H9 (cell line): ENCODE measurements around the gene VDR. TPM values are rescaled to one million over a fixed set of nuclear protein-coding genes. Genes with fewer than 3 reads are reported as not detected.

Source experiments
- DNase-seq: peaks from one replicate; pipeline ENCODE4 v3.0.0-alpha.2; 2017
- H2AFZ ChIP-seq: one replicate; pipeline ENCODE4 v1.6.1; 2013; ENCODE audit warnings: mild to moderate bottlenecking, low read length, control low read depth, moderate library complexity
- H2AK5ac ChIP-seq: 2 replicates; pipeline ENCODE4 v1.6.1; 2013; ENCODE audit warnings: low read length, control low read depth, mixed read lengths; ENCODE audit not compliant: insufficient read length
- H2BK120ac ChIP-seq: one replicate; pipeline ENCODE4 v1.6.1; 2013; ENCODE audit warnings: low read depth, mild to moderate bottlenecking, low read length, control low read depth, inconsistent platforms; ENCODE audit not compliant: poor library complexity, severe bottlenecking
- H2BK12ac ChIP-seq: 2 replicates; pipeline ENCODE4 v1.6.1; 2013; ENCODE audit warnings: low read length, control low read depth, mixed read lengths, low read depth; ENCODE audit not compliant: insufficient read length
- H2BK15ac ChIP-seq: 2 replicates; pipeline ENCODE4 v1.6.1; 2013; ENCODE audit warnings: low read depth, low read length, control low read depth
- H2BK20ac ChIP-seq: one replicate; pipeline ENCODE4 v1.6.1; 2013; ENCODE audit warnings: low read depth, mild to moderate bottlenecking, low read length, control low read depth, inconsistent platforms; ENCODE audit not compliant: poor library complexity, severe bottlenecking
- H2BK5ac ChIP-seq: 2 replicates; pipeline ENCODE4 v1.6.1; 2013; ENCODE audit warnings: low read length, control low read depth, mixed read lengths; ENCODE audit not compliant: insufficient read length
- H3K14ac ChIP-seq: 2 replicates; pipeline ENCODE4 v1.6.1; 2013; ENCODE audit warnings: low read length, control low read depth; ENCODE audit not compliant: insufficient read depth
- H3K18ac ChIP-seq: 2 replicates; pipeline ENCODE4 v1.6.1; 2013; ENCODE audit warnings: low read depth, mild to moderate bottlenecking, mixed read lengths, low read length, control low read depth; ENCODE audit not compliant: insufficient read length
- H3K23ac ChIP-seq: 2 replicates; pipeline ENCODE4 v1.6.1; 2013; ENCODE audit warnings: low read length, control low read depth, mixed read lengths, low read depth; ENCODE audit not compliant: insufficient read length
- H3K23me2 ChIP-seq: 2 replicates; pipeline ENCODE4 v1.6.1; 2013; ENCODE audit warnings: low read depth, mild to moderate bottlenecking, mixed read lengths, low read length, control low read depth; ENCODE audit not compliant: insufficient read length, poor library complexity, severe bottlenecking
- H3K27ac ChIP-seq: 2 replicates; pipeline ENCODE4 v1.5.1; 2013; ENCODE audit warnings: low read length, control low read depth, mixed read lengths, low read depth; ENCODE audit not compliant: insufficient read length
- H3K27me3 ChIP-seq: 2 replicates; pipeline ENCODE4 v1.6.1; 2013; ENCODE audit warnings: low read length, control low read depth, inconsistent platforms; ENCODE audit not compliant: insufficient read depth
- H3K4ac ChIP-seq: 2 replicates; pipeline ENCODE4 v1.6.1; 2013; ENCODE audit warnings: low read depth, mild to moderate bottlenecking, control low read depth, inconsistent platforms, low read length, moderate library complexity
- H3K4me1 ChIP-seq: 2 replicates; pipeline ENCODE4 v1.6.1; 2013; ENCODE audit warnings: low read length, control low read depth, inconsistent platforms; ENCODE audit not compliant: insufficient read depth
- H3K4me2 ChIP-seq: 2 replicates; pipeline ENCODE4 v1.6.1; 2013; ENCODE audit warnings: low read length, control low read depth, mixed read lengths; ENCODE audit not compliant: insufficient read length, insufficient read depth
- H3K56ac ChIP-seq: 2 replicates; pipeline ENCODE4 v1.6.1; 2013; ENCODE audit warnings: low read depth, mild to moderate bottlenecking, mixed read lengths, low read length, control low read depth; ENCODE audit not compliant: insufficient read length
- H3K79me1 ChIP-seq: 2 replicates; pipeline ENCODE4 v1.6.1; 2013; ENCODE audit warnings: low read depth, mild to moderate bottlenecking, moderate library complexity, low read length, control low read depth, inconsistent platforms; ENCODE audit not compliant: insufficient read depth, poor library complexity, severe bottlenecking
- H3K79me2 ChIP-seq: 2 replicates; pipeline ENCODE4 v1.6.1; 2013; ENCODE audit warnings: low read length, control low read depth, inconsistent platforms; ENCODE audit not compliant: insufficient read depth
- H3K9ac ChIP-seq: 2 replicates; pipeline ENCODE4 v1.6.1; 2013; ENCODE audit warnings: low read length, control low read depth, mixed read lengths; ENCODE audit not compliant: insufficient read length; ENCODE audit errors: extremely low read depth
- H3K9me3 ChIP-seq: one replicate; pipeline ENCODE4 v1.6.1; 2013; ENCODE audit warnings: low read depth, low read length, inconsistent platforms; ENCODE audit not compliant: control insufficient read depth
- H3T11ph ChIP-seq: one replicate; pipeline ENCODE4 v1.6.1; 2013; ENCODE audit warnings: mild to moderate bottlenecking, low read length, control low read depth, inconsistent platforms
- H4K20me1 ChIP-seq: one replicate; pipeline ENCODE4 v1.6.1; 2013; ENCODE audit not compliant: control insufficient read depth, insufficient read length, insufficient read depth
- H4K5ac ChIP-seq: 2 replicates; pipeline ENCODE4 v1.6.1; 2013; ENCODE audit warnings: low read depth, mild to moderate bottlenecking, mixed read lengths, low read length, control low read depth; ENCODE audit not compliant: insufficient read length
- H4K8ac ChIP-seq: replicated peaks from 2 replicates; pipeline ENCODE4 v1.6.1; 2013; ENCODE audit warnings: low read length, control low read depth, mixed read lengths, low read depth; ENCODE audit not compliant: insufficient read length
- H4K91ac ChIP-seq: 2 replicates; pipeline ENCODE4 v1.6.1; 2013; ENCODE audit warnings: low read depth, mild to moderate bottlenecking, moderate library complexity, mixed read lengths, low read length, control low read depth; ENCODE audit not compliant: insufficient read length
- H3K27ac Mint-ChIP-seq, 3 experiments: 2 replicates in 2 of 3; 3 replicates in 1 of 3; pipeline ENCODE4 v1.8.0; 2020 to 2021; ENCODE audit warnings: mixed read lengths in 3 of 3, mild to moderate bottlenecking in 1 of 3, moderate library complexity in 1 of 3
- H3K27me3 Mint-ChIP-seq: 2 replicates; pipeline ENCODE4 v1.8.0; 2021; ENCODE audit warnings: low read depth, mild to moderate bottlenecking, moderate library complexity, mixed read lengths
- H3K36me3 Mint-ChIP-seq, 3 experiments: 2 replicates in 2 of 3; 3 replicates in 1 of 3; pipeline ENCODE4 v1.8.0; 2020 to 2021; ENCODE audit warnings: low read depth in 3 of 3, mixed read lengths in 3 of 3; ENCODE audit not compliant: insufficient read depth in 1 of 3
- H3K4me1 Mint-ChIP-seq, 2 experiments: 2 replicates each; pipeline ENCODE4 v1.8.0; 2020; ENCODE audit warnings: mixed read lengths in 2 of 2
- H3K4me3 Mint-ChIP-seq, 2 experiments: 2 replicates in 1 of 2; 3 replicates in 1 of 2; pipeline ENCODE4 v1.8.0; 2020 to 2021; ENCODE audit warnings: mild to moderate bottlenecking in 2 of 2, mixed read lengths in 2 of 2, moderate library complexity in 1 of 2
- H3K9me3 Mint-ChIP-seq, 2 experiments: 2 replicates in 1 of 2; 3 replicates in 1 of 2; pipeline ENCODE4 v1.8.0; 2020; ENCODE audit warnings: mild to moderate bottlenecking in 2 of 2, mixed read lengths in 2 of 2, moderate library complexity in 1 of 2
- CTCF ChIP-seq: fragments of 200-600 bp; sonication (generic); conservative IDR thresholded peaks from 3 replicates; pipeline ENCODE4 v1.8.0; 2021; ENCODE audit warnings: antibody characterized with exemption, mild to moderate bottlenecking
- WGBS: extraction: QIAGEN DNeasy Blood & Tissue Kit; methylation state at CpG from one replicate; pipeline ENCODE4 v1.1.7; 2013; ENCODE audit warnings: missing lambda C conversion rate, low lambda C conversion rate, mixed read lengths; ENCODE audit not compliant: insufficient read length; ENCODE audit errors: extremely low coverage; 5-methylcytosine and 5-hydroxymethylcytosine counted together
- total RNA-seq: library from RNA; stranded (reverse); gene quantifications from 2 replicates; pipeline ENCODE4 v1.2.1, GENCODE V29; 2021

VDR gene
- total RNA-seq, 1 experiment from 2014 or later, result 0.61 TPM

GRCh38 chr12:47881051-47881450, 23.7 kb downstream of the VDR start:
- H3K27ac ChIP-seq, result no peak overlapping the region

More at GRCh38 chr12:47881051-47881450, 23.7 kb downstream of the VDR start:
- Histone ChIP-seq H3T11ph (no peak overlapping the region), H2BK20ac (no peak overlapping the region), H3K23me2 (peaks cover 3% of the 10 kb centered on the region), H4K91ac (no peak overlapping the region), H3K18ac (no peak overlapping the region), H3K4ac (no peak overlapping the region), H3K9me3 (no peaks in the 10 kb centered on the region), H4K8ac (no peak overlapping the region), H3K23ac (no peak overlapping the region), H3K9ac (no peak overlapping the region), H3K27me3 (no peaks in the 10 kb centered on the region; the same call in 1 of the 2 replicates), H4K20me1 (no peaks in the 10 kb centered on the region), H3K56ac (no peak overlapping the region), H4K5ac (no peak overlapping the region), H2BK120ac (no peak overlapping the region), H2AK5ac (no peak overlapping the region), H2BK12ac (no peak overlapping the region), H2AFZ (no peak overlapping the region), H3K79me2 (no peaks in the 10 kb centered on the region), H3K4me1 (peaks cover 4% of the 10 kb centered on the region; the same call in 1 of the 2 replicates), H2BK5ac (no peak overlapping the region), H2BK15ac (no peak overlapping the region), H3K4me2 (no peak overlapping the region), H3K14ac (no peak overlapping the region), H3K79me1 (no peaks in the 10 kb centered on the region)
- no peak overlapping the region for H3K27ac Mint-ChIP-seq
- H3K36me3 Mint-ChIP-seq, result no peaks in the 10 kb centered on the region
- H3K4me3 Mint-ChIP-seq, result no peak overlapping the region
- peaks cover 22% of the 10 kb centered on the region for H3K27me3 Mint-ChIP-seq
- H3K9me3 Mint-ChIP-seq, result no peaks in the 10 kb centered on the region
- no peak for DNase-seq
- WGBS, result no CpG with 5 or more reads among the region's 2 CpGs
- TF ChIP-seq CTCF, result no peak
- peaks cover 5 to 16% of the 10 kb centered on the region in 2 experiments; a peak in 3 of 4 replicates for H3K4me1 Mint-ChIP-seq
